PC-3 (cell line): Measurements from ENCODE around the gene ANKRD49.

Experiments used
- EZH2 ChIP-seq: fragments of 300-600 bp; sonication (generic); IDR thresholded peaks from one replicate; pipeline ENCODE4 v1.6.1; 2017; ENCODE audit warnings: antibody characterized with exemption, mild to moderate bottlenecking, low read length; ENCODE audit not compliant: unreplicated experiment
- EZH2phosphoT487 ChIP-seq: fragments of 300-600 bp; sonication (generic); IDR thresholded peaks from 2 replicates; pipeline ENCODE4 v1.6.1; 2018; ENCODE audit warnings: mild to moderate bottlenecking, antibody characterized with exemption, low read length, borderline replicate concordance
- TF ChIP-seq, protein P1 (sequence below): fragments of 300-600 bp; sonication (generic); conservative IDR thresholded peaks from 2 replicates; pipeline ENCODE4 v1.5.1; 2017; ENCODE audit warnings: antibody characterized with exemption, low read depth, mild to moderate bottlenecking, low read length

- TF ChIP-seq, protein P1, sequence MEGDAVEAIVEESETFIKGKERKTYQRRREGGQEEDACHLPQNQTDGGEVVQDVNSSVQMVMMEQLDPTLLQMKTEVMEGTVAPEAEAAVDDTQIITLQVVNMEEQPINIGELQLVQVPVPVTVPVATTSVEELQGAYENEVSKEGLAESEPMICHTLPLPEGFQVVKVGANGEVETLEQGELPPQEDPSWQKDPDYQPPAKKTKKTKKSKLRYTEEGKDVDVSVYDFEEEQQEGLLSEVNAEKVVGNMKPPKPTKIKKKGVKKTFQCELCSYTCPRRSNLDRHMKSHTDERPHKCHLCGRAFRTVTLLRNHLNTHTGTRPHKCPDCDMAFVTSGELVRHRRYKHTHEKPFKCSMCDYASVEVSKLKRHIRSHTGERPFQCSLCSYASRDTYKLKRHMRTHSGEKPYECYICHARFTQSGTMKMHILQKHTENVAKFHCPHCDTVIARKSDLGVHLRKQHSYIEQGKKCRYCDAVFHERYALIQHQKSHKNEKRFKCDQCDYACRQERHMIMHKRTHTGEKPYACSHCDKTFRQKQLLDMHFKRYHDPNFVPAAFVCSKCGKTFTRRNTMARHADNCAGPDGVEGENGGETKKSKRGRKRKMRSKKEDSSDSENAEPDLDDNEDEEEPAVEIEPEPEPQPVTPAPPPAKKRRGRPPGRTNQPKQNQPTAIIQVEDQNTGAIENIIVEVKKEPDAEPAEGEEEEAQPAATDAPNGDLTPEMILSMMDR, result no peak
- TF ChIP-seq EZH2, result no peak
- TF ChIP-seq EZH2phosphoT487, result no peak
Measured at GRCh38 chr11:94516725-94517124, 22.9 kb downstream of the ANKRD49 start.
